Stimulated activated CD4-positive, alpha-beta T cell treated with anti-CD3 and anti-CD28 coated beads, Interleukin-1b, Interleukin-23, amount 100 ng/mL, for 24 hours (primary cell): ENCODE data around the gene KDM8.

Experiments used
- DNase-seq, 4 experiments: peaks; one replicate each; pipeline ENCODE4 v3.0.0-alpha.2; 2020; ENCODE audit warnings: low read depth in 4 of 4, low spot score in 1 of 4

KDM8 gene

DNA sequence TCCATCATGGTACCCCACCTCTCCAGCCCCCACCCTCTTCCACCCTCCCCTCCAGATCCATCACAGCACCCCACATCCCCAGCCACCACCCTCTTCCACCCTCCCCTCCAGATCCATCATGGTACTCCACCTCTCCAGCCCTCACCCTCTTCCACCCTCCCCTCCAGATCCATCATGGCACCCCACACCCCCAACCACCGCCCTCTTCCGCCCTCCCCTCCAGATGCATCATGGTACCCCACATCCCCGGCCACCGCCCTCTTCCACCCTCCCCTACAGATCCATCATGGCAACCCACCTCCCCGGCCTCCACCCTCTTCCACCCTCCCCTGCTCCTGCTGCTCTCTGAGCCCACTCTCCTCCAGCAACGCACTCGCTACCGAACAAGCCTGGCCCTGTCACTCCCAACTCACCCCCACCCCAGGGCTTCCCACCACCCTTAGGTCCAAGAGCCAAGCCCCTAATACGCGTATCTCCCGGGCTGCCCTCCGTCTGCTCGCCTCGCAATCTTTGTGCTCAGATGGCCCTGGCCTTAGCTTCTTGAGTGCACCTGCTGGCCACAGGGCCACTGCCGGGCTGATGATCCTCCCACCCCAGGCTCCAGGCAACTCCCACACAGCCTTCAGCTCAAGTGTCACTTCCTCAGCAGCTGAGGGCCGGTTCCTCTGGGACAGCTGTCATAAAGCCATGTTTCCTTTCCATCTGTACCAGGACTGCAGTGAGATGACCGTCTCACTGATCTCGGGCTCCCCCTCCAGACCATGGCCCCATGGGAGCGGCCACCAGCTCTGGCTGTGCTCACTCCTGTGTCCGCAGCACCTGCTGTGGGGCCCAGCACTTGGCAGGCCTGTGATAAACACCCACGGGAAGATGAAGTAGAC lies 25.5 kb downstream of the KDM8 start:
- DNase-seq, result no peak

DNA sequence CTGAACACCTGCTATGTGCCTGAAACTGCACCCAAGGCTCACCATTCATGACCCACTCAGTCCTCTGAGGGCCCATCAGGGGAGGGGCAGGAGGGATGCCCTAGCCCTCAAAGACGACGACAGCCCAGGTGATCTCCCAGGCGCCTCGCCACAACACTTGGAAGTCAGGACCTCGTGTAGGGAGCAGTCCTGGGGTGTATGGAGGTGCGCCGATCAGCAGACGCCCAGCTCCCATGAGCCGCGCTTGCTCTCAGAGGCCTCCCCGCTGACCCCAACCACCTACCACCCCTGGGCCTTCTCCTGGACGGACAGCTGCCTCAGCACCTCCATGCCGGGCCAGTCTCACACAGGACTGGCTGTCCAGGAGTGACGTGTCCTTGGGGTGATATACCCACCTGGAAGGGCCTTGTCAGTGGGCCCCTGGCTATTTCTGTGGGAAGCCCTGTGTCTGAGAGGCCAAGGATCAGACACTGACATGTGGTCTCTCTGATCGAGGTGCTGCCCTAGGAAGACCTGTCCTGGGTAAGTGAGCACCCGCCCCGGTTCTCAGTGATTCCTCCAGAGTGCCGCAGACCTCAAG lies 26.7 kb downstream of the KDM8 start:
- DNase-seq, result no peak

- DNase-seq, result peak in 2 of 4 experiments; percentile 48 to 54
Measured at GRCh38 chr16:27230562-27231001, 27.3 kb downstream of the KDM8 start.

GRCh38 chr16:27231692-27232060 lies 28.4 kb downstream of the KDM8 start:
- no peak for DNase-seq

DNA sequence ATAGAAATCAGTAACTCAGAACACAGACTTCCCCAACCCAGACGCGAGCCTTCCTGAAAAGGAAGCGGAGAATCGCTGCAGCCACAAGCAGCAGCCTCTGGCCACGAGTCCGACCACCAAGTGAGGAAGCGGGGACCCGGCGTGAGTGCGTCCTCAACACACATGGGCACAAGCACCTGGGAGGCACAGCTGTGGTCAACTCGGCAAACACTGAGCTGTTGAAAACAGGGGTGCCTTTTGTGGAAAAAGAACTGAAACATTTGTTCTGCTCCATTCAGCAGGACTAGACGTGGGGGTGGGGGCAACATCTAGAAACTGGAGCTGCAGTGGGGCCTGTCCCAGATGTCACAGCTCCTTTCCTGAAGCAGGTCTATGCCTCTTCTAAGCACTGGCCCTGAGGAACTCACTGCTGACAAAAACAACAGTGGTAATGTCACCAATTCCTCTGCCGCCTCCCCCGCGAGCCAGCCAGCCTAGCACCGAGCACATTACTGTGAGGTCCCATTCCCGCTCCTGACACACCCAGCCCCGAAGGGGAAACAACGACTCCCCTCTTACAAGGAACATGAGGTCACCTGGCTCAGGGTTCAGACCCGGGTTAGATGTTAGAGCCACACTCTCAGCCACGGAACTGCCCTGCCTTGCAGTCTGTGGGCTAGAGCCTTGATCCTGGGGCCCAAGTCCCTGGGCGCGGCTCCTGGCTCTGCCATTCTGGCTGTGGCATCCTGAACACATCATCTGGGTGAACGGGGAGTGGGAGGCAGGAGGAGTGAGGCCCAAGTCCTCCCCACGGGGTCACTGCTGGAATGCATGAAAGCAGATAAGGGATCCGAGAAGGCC lies 29.0 kb downstream of the KDM8 start:
- DNase-seq, result peak in 2 of 4 experiments; percentile 42 to 46

DNA sequence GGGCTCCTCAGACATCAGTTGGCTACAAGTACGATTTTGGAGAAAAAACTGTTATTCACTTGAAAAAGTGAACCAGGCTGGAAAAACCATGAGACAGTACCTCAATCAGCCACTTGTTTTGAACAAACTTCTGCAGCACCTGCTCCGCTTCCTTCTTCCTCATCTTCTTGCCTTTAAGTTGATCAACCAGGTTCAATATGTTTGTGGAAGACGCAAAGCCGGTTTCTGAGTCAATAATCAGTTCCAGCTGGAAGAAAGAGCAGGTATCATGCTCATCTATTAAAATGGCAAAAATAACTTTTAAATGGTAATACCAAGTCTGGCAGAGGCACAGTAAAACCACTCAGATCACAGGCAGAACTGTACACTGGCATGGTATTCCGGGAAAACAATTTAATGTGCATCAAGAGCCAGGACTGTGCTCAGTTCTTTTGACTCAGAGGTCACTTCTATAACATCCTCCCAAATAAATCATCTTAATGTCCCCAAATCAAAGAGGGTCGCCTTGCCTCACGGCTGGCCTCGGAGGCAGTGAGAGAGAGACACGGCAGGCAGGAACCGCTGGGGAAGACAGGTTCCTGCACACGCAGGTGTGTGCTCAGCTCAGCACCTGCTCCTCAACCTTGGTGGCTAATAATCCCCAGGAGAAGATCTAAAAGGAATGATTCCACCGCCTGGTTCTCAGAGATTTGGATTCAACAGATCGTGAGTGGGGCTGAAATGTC lies 29.7 kb downstream of the KDM8 start:
- no peak for DNase-seq

DNA sequence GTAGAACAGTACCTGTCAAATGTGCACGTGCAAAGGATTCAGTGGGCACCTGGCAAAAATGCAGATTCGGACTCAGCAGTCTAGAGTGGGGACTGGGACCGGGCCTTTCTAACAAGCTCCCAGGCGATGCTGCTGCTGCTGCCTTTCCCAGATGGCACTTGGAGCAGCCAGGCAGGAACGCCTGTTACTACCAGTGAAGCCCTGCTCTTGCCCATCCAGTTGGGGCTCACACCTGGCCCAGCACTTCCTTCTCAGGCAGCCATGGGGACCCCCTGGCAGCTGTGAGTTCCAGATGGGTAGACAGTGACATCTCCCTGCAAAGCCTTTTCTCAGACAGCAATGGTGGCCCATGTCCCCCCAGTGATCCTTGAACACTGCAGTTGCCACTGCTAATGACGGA lies 30.4 kb downstream of the KDM8 start:
- no peak for DNase-seq

DNA sequence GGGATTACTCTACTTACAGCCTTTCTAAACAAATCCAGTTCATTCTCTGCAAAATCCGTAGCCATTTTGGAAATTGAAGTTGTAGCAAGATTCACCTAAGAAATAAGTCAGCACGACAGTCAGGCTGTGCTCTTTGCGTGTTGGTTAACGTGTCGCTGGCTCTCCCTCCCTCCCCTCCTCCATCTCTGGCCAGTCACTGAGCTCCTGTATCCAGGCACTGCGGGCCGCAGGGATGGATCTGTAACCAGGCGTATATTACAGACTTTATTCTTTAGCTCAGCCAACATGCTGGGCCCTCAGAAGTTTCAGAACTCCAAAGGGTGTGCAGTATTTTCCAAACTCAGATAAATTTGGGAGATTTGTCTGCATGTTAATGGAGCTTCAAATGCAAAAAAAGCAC lies 30.8 kb downstream of the KDM8 start:
- no peak for DNase-seq

GRCh38 chr16:27234603-27235002 lies 31.3 kb downstream of the KDM8 start:
- no peak for DNase-seq

- DNase-seq, result peak in 2 of 4 experiments; percentile 59
Measured at GRCh38 chr16:27235055-27235937, 32.0 kb downstream of the KDM8 start.

DNA sequence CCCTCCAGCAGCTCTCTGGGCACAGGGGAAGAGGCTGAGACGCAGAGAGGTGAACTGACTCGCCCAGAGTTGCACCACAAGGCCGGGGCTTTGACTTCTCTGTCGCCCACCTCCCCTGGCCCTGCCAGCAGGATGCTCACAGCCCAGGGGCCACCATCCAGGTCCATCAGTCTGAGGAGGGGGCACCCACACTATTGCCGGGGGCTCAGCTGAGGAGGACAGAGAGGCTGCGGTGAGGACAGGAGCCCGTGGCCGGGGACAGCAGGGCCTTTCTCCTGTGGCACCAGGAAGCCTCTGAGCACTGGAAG lies 32.6 kb downstream of the KDM8 start:
- no peak for DNase-seq

DNA sequence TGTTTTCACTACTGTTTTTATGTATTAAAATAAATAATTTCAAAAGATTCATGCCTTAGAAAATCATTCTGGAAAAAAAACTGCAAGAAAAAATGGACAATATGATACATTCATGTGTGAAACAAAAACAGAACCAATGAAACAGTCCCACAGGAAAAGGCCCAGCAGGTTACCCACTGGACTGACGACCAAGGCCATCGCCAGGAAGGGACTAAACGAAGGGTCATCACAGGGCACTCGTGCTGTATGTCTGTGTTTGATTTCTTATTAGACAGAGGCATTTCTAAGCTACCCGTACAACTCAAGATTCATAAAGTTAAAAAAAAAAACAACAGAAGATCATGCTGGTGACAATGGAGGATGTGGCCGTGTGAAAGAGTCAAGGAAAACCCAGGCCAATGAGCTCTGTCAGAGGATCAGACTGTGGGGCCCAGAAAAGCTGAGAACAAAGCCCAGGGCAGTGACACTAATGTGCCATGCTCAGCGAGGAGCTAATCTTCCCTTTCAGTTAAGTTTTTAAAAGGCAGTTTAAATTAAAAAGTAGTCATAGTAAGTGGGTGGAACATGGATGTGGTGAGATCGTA lies 33.4 kb downstream of the KDM8 start:
- no peak for DNase-seq

DNA sequence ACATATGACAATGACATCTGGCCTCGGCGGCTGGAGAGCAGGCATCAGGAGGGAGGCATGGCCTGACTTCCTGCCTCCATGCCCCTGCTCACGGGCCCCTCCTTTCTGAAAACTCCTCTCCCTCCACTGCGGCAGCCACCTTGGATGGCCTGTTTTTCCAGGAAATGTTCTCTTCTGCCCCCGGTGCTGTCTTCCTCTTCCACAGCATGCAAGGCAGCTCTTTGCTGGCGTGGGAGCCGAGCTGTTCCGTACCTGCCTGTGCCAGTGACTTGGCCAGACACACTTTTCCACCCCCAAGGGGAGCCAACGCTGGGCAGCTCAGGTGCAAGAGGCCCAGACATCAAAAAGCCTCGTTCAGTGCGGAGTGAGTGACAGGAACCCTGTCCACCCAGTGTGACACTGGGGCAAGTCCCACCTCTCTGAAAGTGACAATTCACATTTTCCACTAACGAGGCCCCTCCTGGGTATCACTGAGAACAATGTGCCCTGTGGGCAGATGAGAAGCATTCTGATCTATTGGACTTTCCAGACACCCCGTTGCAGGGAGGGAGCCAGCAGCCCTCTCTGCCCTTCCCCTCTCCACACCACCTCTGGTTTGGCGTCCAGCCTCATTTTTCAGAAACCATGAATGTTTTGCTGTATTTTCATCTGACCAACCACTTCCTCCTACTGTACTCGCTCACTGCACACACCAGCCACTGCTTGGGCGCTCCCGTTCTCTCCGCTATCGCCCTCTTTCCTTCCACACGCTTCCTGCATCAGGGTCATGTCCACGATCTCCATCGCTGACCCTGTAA lies 34.1 kb downstream of the KDM8 start:
- peak; percentile 41 to 78 (median 56) for DNase-seq

DNA sequence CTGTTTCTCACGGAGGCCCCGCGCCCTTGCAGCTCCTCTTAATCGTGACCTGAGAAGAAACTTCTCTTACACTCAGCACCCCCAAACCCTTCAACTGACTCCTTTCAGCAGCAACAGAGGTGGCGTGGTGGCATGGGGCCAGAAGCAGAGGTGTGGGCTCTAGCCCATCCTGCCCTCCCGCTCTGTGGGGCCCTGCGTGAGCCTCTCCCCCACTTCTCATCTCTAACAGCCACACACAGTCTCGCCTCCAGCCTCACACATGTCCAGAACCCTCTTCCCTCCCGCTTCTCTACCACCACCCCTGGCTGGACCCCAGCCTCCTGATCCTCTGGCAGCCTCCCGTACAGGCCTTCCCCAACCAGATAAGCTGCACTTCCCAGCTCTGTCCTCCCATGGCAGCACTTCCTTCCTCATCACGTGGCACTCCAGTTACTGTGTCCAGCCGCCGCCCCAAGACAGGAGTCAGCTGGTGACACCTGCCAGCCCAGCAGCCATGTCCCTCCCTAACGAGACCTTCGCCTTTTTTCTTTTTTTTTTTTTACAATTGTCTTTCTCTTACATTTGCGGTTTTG lies 34.8 kb downstream of the KDM8 start:
- peak in 1 of 4 experiments; percentile 28 for DNase-seq

GRCh38 chr16:27238591-27238990 lies 35.3 kb downstream of the KDM8 start:
- DNase-seq, result no peak

DNA sequence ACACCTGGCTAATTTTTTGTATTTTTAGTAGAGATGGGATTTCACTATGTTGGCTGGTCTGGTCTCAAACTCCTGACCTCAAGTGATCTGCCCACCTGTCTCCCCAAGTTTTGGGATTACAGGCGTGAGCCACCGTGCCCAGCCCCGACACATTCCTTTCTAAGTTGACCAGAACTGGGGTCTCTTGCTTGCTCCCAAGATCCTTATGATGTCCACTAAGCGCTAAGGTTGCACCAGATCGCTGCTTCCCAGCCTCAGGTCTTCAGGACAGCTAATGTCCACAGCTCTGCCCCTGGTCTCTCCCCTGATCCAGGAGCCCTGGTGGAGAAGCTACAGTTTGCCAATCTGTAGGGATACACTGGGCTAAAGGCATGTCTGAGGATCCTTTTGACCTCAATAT lies 35.7 kb downstream of the KDM8 start:
- no peak for DNase-seq

GRCh38 chr16:27239906-27240655 lies 36.8 kb downstream of the KDM8 start:
- no peak for DNase-seq

DNA sequence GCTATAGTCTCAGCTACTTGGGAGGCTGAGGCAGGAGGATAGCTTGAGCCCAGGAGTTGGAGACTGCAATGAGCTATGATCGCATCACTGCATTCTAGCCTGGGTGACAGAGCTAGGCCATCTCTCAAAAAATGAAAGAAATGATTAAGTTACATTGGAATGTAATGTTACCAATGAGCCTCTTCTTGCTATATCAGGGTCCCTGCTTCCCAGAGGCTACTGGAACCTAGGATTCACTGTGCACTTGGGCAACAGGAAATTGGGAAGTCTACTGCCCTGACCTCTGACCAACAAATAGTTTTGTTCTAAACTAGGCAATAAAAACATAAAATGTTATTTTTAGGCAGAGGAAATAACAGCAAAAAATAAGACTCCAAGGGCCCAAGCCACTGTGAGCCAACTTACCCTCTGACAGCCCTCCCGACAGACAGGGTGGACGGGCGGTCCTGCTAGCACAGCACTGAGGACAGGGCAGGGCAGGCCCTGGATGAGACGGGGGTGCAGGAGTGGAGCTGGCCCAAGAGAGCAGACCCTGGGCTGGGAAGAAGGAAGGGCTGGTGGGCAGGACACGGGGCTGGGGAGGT lies 37.7 kb downstream of the KDM8 start:
- no peak for DNase-seq
